Measurements from ENCODE around the gene DHX35. TPM values are rescaled to one million over a fixed set of nuclear protein-coding genes. Genes with fewer than 3 reads are reported as not detected.

Gene DHX35
- total and polyA plus RNA-seq, 12 donors: 3.2 to 12.7 (median 7.9) TPM

- Histone ChIP-seq H3K9me3 (replicated peaks in 1 of 3) (no peaks in the 10 kb centered on the region), H3K4me1 (replicated peaks in 1 of 2) (peaks cover 0 to 15% of the 10 kb centered on the region in 2 donors), H3K4me3 (no peak overlapping the region), H3K27ac (no peak overlapping the region), H3K36me3 (replicated peaks in 1 of 2) (no peaks in the 10 kb centered on the region), H3K27me3 (no peaks in the 10 kb centered on the region)
- DNase-seq: no peak
- no peak for TF ChIP-seq POLR2A (IDR thresholded peaks at IDR 0.05)
- no peak for TF ChIP-seq CTCF (IDR thresholded peaks at IDR 0.05)
- intact Hi-C loops (cut with DNase I): no loop called here
These were observed 11.0 kb downstream of the DHX35 start for GRCh38 chr20:38973107-38973506.

GRCh38 chr20:38973645-38974044, 11.5 kb downstream of the DHX35 start:
- peaks cover 0 to 15% of the 10 kb centered on the region in 2 donors for H3K4me1 ChIP-seq (replicated peaks in 1 of 2)
- no peaks in the 10 kb centered on the region for H3K27me3 ChIP-seq
- no peak overlapping the region for H3K4me3 ChIP-seq
- TF ChIP-seq CTCF (IDR thresholded peaks at IDR 0.05) (no peak), POLR2A (IDR thresholded peaks at IDR 0.05) (no peak)
- H3K27ac ChIP-seq: no peak overlapping the region
- DNase-seq: peak; percentile 38 to 65 (median 49)
- 33 to 67% (median 56%) methylated on average over 5 of the region's 5 CpGs for WGBS, 4 donors
- H3K9me3 ChIP-seq (replicated peaks in 1 of 3): no peaks in the 10 kb centered on the region
- intact Hi-C loops (cut with DNase I): no loop called here
- no peaks in the 10 kb centered on the region for H3K36me3 ChIP-seq (replicated peaks in 1 of 2)

- Histone ChIP-seq H3K4me3 (no peak overlapping the region), H3K9me3 (replicated peaks in 1 of 3) (no peaks in the 10 kb centered on the region), H3K27me3 (no peaks in the 10 kb centered on the region), H3K4me1 (replicated peaks in 1 of 2) (peaks cover 0 to 15% of the 10 kb centered on the region in 2 donors), H3K36me3 (replicated peaks in 1 of 2) (no peaks in the 10 kb centered on the region), H3K27ac (no peak overlapping the region)
- no peak for DNase-seq
- no peak for TF ChIP-seq CTCF (IDR thresholded peaks at IDR 0.05)
- no peak for TF ChIP-seq POLR2A (IDR thresholded peaks at IDR 0.05)
- WGBS, 4 donors: 88 to 91% (median 90%) methylated on average over 2 of the region's 2 CpGs
- intact Hi-C loops (cut with DNase I): no loop called here
These were observed 13.5 kb downstream of the DHX35 start for GRCh38 chr20:38975539-38976120.

- DNase-seq: no peak
- intact Hi-C loops (cut with DNase I): no loop called here
- Histone ChIP-seq H3K9me3 (replicated peaks in 1 of 3) (no peaks in the 10 kb centered on the region), H3K4me1 (replicated peaks in 1 of 2) (peaks cover 0 to 2% of the 10 kb centered on the region in 2 donors), H3K27ac (no peak overlapping the region), H3K4me3 (no peak overlapping the region), H3K27me3 (no peaks in the 10 kb centered on the region), H3K36me3 (replicated peaks in 1 of 2) (no peaks in the 10 kb centered on the region)
- WGBS, 4 donors: 89 to 94% (median 92%) methylated on average over 2 of the region's 2 CpGs
- TF ChIP-seq CTCF (IDR thresholded peaks at IDR 0.05) (no peak), POLR2A (IDR thresholded peaks at IDR 0.05) (no peak)
These were observed 17.3 kb downstream of the DHX35 start for GRCh38 chr20:38979434-38979833.
